GM23338 (cell line): ENCODE results near the gene KIF18B. TPM values are rescaled to one million over a fixed set of nuclear protein-coding genes. Genes with fewer than 3 reads are reported as not detected.

Experiments used
- ATAC-seq: fragments of 200-7000 bp; cut with Tn5 transposase; 3 replicates; pipeline ENCODE4 v1.9.1; 2020
- DNase-seq: peaks from one replicate; pipeline ENCODE4 v3.0.0-alpha.2; 2015; ENCODE audit warnings: low spot score
- H2AFZ ChIP-seq: fragments of 200-600 bp; sonication (generic); 2 replicates; pipeline ENCODE4 v1.8.0; 2016; ENCODE audit warnings: antibody characterized with exemption, mild to moderate bottlenecking, moderate library complexity
- H3F3A ChIP-seq: fragments of 200-600 bp; sonication (generic); replicated peaks from 2 replicates; pipeline ENCODE4 v1.8.0; 2017; ENCODE audit warnings: antibody characterized with exemption, mixed run types, low read depth
- H3K27ac ChIP-seq: fragments of 200-600 bp; sonication (generic); 2 replicates; pipeline ENCODE4 v1.6.1; 2016; ENCODE audit warnings: low read depth
- H3K27me3 ChIP-seq: fragments of 200-600 bp; sonication (generic); 2 replicates; pipeline ENCODE4 v1.8.0; 2016; ENCODE audit warnings: mild to moderate bottlenecking, mixed run types, moderate library complexity; ENCODE audit not compliant: insufficient read depth
- H3K36me3 ChIP-seq: fragments of 200-600 bp; sonication (generic); 2 replicates; pipeline ENCODE4 v1.8.0; 2016; ENCODE audit warnings: mild to moderate bottlenecking; ENCODE audit not compliant: insufficient read depth
- H3K4me1 ChIP-seq: fragments of 200-600 bp; sonication (generic); 2 replicates; pipeline ENCODE4 v1.8.0; 2016; ENCODE audit warnings: mild to moderate bottlenecking, moderate library complexity; ENCODE audit not compliant: insufficient read depth
- H3K4me2 ChIP-seq: fragments of 200-600 bp; sonication (generic); 2 replicates; pipeline ENCODE4 v1.7.1; 2017; ENCODE audit warnings: mixed run types
- H3K4me3 ChIP-seq: fragments of 200-600 bp; sonication (generic); 2 replicates; pipeline ENCODE4 v1.6.1; 2016; ENCODE audit warnings: mixed run types
- H3K79me2 ChIP-seq: fragments of 200-600 bp; sonication (generic); replicated peaks from 2 replicates; pipeline ENCODE4 v1.8.0; 2017; ENCODE audit warnings: mild to moderate bottlenecking; ENCODE audit not compliant: insufficient read depth
- H3K9me2 ChIP-seq: fragments of 200-600 bp; sonication (generic); 2 replicates; pipeline ENCODE4 v1.8.0; 2017; ENCODE audit not compliant: insufficient read depth
- H4K20me1 ChIP-seq: fragments of 200-600 bp; sonication (generic); replicated peaks from 2 replicates; pipeline ENCODE4 v1.8.0; 2017; ENCODE audit warnings: mild to moderate bottlenecking; ENCODE audit not compliant: insufficient read depth
- H3K27ac Mint-ChIP-seq: 2 replicates; pipeline ENCODE4 v1.8.0; 2020; ENCODE audit warnings: inconsistent platforms, mild to moderate bottlenecking, moderate library complexity, mixed read lengths
- H3K27me3 Mint-ChIP-seq: 3 replicates; pipeline ENCODE4 v1.8.0; 2022; ENCODE audit warnings: low read depth, mild to moderate bottlenecking, moderate library complexity, mixed read lengths, inconsistent platforms; ENCODE audit not compliant: insufficient read depth, poor library complexity
- H3K36me3 Mint-ChIP-seq: 3 replicates; pipeline ENCODE4 v1.8.0; 2021; ENCODE audit warnings: low read depth, mild to moderate bottlenecking, inconsistent platforms, moderate library complexity, mixed read lengths
- H3K4me1 Mint-ChIP-seq: 3 replicates; pipeline ENCODE4 v1.8.0; 2020; ENCODE audit warnings: mild to moderate bottlenecking, inconsistent platforms, mixed read lengths
- H3K4me3 Mint-ChIP-seq: 3 replicates; pipeline ENCODE4 v1.8.0; 2021; ENCODE audit warnings: moderate library complexity, mild to moderate bottlenecking, inconsistent platforms, mixed read lengths
- H3K9me3 Mint-ChIP-seq: 3 replicates; pipeline ENCODE4 v1.8.0; 2020; ENCODE audit warnings: moderate library complexity, mild to moderate bottlenecking, inconsistent platforms, mixed read lengths
- CREB1 ChIP-seq: fragments of 250-450 bp; sonication (Bioruptor Pico); IDR thresholded peaks from 2 replicates; pipeline ENCODE4 v1.5.0; 2020; ENCODE audit warnings: low read depth, mild to moderate bottlenecking, moderate library complexity
- EZH2 ChIP-seq: fragments of 200-600 bp; sonication (generic); IDR thresholded peaks from one replicate; pipeline ENCODE4 v1.8.0; 2017; ENCODE audit warnings: antibody characterized with exemption, mild to moderate bottlenecking, low read depth; ENCODE audit not compliant: unreplicated experiment
- EZH2phosphoT487 ChIP-seq: fragments of 200-600 bp; sonication (generic); IDR thresholded peaks from one replicate; pipeline ENCODE4 v1.8.1; 2018; ENCODE audit warnings: antibody characterized with exemption; ENCODE audit not compliant: unreplicated experiment
- JUNB ChIP-seq: IDR thresholded peaks from one replicate; pipeline ENCODE4 v1.6.1; 2016; ENCODE audit warnings: antibody characterized with exemption; ENCODE audit not compliant: unreplicated experiment
- NANOG ChIP-seq: IDR thresholded peaks from 2 replicates; pipeline ENCODE4 v1.6.1; 2016; ENCODE audit warnings: antibody characterized with exemption, borderline replicate concordance
- POLR2AphosphoS5 ChIP-seq: IDR thresholded peaks from 2 replicates; pipeline ENCODE4 v1.6.1; 2016; ENCODE audit warnings: antibody characterized with exemption, low read depth
- REST ChIP-seq: IDR thresholded peaks from one replicate; pipeline ENCODE4 v1.6.1; 2018; ENCODE audit warnings: antibody characterized with exemption; ENCODE audit not compliant: unreplicated experiment
- ZNF114 ChIP-seq: fragments of 250-450 bp; sonication (Bioruptor Pico); IDR thresholded peaks from 2 replicates; pipeline ENCODE4 v1.5.0; 2020; ENCODE audit warnings: mild to moderate bottlenecking, moderate library complexity
- ZNF331 ChIP-seq: fragments of 250-450 bp; sonication (Bioruptor Pico); IDR thresholded peaks from 2 replicates; pipeline ENCODE4 v1.5.0; 2020; ENCODE audit warnings: low read depth, mild to moderate bottlenecking, moderate library complexity
- polyA plus RNA-seq: library from polyadenylated mRNA; unstranded; fragments of >200 nt; fragmentation: Nextera tagmentation; extraction: Ambion mirVana; gene quantifications from 2 replicates; pipeline ENCODE4 v1.2.1, GENCODE V29; 2016
- total RNA-seq: library from RNA; depleted of rRNA; stranded (reverse); fragments of >200 nt; shearing (Covaris generic); gene quantifications from 2 replicates; pipeline ENCODE4 v1.2.3, GENCODE V29; 2014
- TF ChIP-seq, protein P1 (sequence below), 2 experiments: fragments of 200-600 bp in 1 of 2; sonication (generic) in 1 of 2; conservative IDR thresholded peaks; 2 replicates each; pipeline versions ENCODE4 v1.5.1 to v1.6.1; 2016 to 2017; ENCODE audit warnings: antibody characterized with exemption in 2 of 2, low read depth in 2 of 2, mild to moderate bottlenecking in 2 of 2, moderate library complexity in 1 of 2
- TF ChIP-seq, protein P2 (sequence below): IDR thresholded peaks from 2 replicates; pipeline ENCODE4 v1.6.1; 2016; ENCODE audit warnings: antibody characterized with exemption
- TF ChIP-seq, protein P3 (sequence below): fragments of 250-450 bp; sonication (Bioruptor Pico); IDR thresholded peaks from 2 replicates; pipeline ENCODE4 v1.5.0; 2020; ENCODE audit warnings: mild to moderate bottlenecking, moderate library complexity

Gene KIF18B
- total and polyA plus RNA-seq, 2 experiments from 2014 or later, result 14.1 to 28.4 TPM

DNA sequence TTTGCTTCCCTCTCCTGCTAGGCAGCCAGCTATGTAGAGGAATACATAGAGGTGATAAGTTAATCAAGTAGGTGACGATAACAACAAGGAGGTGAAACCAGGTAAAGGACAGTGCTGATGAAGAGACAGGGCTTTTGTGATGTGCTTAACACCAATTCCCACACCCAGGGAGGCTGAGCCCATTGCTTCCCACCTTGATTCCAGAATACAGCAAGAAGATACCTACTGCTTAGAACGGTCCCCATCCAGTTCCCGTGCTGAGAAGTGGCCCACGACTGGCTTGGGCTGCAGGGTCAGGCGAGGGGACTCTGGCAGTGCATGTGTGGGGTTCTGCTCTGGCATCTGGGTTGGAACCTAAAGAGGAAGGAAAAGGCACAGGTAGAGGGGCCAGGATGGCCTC is 16.2 kb downstream of the KIF18B start (continued):
- TF ChIP-seq, protein P1, sequence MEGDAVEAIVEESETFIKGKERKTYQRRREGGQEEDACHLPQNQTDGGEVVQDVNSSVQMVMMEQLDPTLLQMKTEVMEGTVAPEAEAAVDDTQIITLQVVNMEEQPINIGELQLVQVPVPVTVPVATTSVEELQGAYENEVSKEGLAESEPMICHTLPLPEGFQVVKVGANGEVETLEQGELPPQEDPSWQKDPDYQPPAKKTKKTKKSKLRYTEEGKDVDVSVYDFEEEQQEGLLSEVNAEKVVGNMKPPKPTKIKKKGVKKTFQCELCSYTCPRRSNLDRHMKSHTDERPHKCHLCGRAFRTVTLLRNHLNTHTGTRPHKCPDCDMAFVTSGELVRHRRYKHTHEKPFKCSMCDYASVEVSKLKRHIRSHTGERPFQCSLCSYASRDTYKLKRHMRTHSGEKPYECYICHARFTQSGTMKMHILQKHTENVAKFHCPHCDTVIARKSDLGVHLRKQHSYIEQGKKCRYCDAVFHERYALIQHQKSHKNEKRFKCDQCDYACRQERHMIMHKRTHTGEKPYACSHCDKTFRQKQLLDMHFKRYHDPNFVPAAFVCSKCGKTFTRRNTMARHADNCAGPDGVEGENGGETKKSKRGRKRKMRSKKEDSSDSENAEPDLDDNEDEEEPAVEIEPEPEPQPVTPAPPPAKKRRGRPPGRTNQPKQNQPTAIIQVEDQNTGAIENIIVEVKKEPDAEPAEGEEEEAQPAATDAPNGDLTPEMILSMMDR (conservative IDR thresholded peaks at IDR 0.05; ENCODE audit: low read depth in 2 of 2), result no peak
- TF ChIP-seq CREB1 (CRISPR knock-in tag) (no peak), REST (no peak), EZH2 (no peak), POLR2AphosphoS5 (no peak), ZNF114 (CRISPR knock-in tag) (no peak), NANOG (no peak), JUNB (no peak)
- TF ChIP-seq, protein P2, sequence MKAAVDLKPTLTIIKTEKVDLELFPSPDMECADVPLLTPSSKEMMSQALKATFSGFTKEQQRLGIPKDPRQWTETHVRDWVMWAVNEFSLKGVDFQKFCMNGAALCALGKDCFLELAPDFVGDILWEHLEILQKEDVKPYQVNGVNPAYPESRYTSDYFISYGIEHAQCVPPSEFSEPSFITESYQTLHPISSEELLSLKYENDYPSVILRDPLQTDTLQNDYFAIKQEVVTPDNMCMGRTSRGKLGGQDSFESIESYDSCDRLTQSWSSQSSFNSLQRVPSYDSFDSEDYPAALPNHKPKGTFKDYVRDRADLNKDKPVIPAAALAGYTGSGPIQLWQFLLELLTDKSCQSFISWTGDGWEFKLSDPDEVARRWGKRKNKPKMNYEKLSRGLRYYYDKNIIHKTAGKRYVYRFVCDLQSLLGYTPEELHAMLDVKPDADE, result no peak

DNA sequence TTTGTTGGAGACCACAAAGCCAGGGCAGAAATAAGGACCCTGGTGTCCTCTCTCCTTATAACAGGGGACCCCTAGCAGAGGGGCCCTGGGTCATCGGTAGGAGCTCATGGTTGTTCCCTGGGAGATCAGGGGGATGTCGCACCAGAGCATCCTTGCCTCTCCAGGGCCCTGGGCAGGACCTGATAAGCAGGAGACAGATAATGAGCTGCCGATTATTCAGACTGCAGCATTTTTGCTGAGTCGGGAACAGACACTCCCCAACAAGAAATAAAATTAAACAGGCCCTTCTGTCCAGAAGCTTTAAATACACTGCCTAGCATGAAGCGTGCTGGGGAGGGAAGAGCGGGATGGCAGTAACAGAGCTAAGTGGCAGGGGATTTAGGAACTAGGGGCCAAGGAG is 16.9 kb downstream of the KIF18B start:
- Histone ChIP-seq H4K20me1 (peaks cover 3% of the 10 kb centered on the region; the same call in 1 of the 2 replicates), H3K27me3 (no peaks in the 10 kb centered on the region), H3K27ac (no peak overlapping the region), H3K79me2 (no peaks in the 10 kb centered on the region), H3K4me3 (no peak overlapping the region), H3K9me2 (no peaks in the 10 kb centered on the region), H3K4me1 (no peaks in the 10 kb centered on the region), H3K4me2 (no peak overlapping the region), H3K36me3 (peaks cover 41% of the 10 kb centered on the region), H3F3A (0 out of 2 replicates have a peak, but pooled peaks cover 3% of the 10 kb centered on the region), H2AFZ (no peak overlapping the region)
- Mint-ChIP-seq H3K36me3 (peaks cover 86% of the 10 kb centered on the region), H3K27me3 (peaks cover 2% of the 10 kb centered on the region), H3K9me3 (no peaks in the 10 kb centered on the region), H3K4me3 (no peak overlapping the region), H3K27ac (no peak overlapping the region), H3K4me1 (no peaks in the 10 kb centered on the region)
- DNase-seq (no peak), ATAC-seq (no peak)
- no peak for TF ChIP-seq CREB1 (CRISPR knock-in tag)
- TF ChIP-seq, protein P3, sequence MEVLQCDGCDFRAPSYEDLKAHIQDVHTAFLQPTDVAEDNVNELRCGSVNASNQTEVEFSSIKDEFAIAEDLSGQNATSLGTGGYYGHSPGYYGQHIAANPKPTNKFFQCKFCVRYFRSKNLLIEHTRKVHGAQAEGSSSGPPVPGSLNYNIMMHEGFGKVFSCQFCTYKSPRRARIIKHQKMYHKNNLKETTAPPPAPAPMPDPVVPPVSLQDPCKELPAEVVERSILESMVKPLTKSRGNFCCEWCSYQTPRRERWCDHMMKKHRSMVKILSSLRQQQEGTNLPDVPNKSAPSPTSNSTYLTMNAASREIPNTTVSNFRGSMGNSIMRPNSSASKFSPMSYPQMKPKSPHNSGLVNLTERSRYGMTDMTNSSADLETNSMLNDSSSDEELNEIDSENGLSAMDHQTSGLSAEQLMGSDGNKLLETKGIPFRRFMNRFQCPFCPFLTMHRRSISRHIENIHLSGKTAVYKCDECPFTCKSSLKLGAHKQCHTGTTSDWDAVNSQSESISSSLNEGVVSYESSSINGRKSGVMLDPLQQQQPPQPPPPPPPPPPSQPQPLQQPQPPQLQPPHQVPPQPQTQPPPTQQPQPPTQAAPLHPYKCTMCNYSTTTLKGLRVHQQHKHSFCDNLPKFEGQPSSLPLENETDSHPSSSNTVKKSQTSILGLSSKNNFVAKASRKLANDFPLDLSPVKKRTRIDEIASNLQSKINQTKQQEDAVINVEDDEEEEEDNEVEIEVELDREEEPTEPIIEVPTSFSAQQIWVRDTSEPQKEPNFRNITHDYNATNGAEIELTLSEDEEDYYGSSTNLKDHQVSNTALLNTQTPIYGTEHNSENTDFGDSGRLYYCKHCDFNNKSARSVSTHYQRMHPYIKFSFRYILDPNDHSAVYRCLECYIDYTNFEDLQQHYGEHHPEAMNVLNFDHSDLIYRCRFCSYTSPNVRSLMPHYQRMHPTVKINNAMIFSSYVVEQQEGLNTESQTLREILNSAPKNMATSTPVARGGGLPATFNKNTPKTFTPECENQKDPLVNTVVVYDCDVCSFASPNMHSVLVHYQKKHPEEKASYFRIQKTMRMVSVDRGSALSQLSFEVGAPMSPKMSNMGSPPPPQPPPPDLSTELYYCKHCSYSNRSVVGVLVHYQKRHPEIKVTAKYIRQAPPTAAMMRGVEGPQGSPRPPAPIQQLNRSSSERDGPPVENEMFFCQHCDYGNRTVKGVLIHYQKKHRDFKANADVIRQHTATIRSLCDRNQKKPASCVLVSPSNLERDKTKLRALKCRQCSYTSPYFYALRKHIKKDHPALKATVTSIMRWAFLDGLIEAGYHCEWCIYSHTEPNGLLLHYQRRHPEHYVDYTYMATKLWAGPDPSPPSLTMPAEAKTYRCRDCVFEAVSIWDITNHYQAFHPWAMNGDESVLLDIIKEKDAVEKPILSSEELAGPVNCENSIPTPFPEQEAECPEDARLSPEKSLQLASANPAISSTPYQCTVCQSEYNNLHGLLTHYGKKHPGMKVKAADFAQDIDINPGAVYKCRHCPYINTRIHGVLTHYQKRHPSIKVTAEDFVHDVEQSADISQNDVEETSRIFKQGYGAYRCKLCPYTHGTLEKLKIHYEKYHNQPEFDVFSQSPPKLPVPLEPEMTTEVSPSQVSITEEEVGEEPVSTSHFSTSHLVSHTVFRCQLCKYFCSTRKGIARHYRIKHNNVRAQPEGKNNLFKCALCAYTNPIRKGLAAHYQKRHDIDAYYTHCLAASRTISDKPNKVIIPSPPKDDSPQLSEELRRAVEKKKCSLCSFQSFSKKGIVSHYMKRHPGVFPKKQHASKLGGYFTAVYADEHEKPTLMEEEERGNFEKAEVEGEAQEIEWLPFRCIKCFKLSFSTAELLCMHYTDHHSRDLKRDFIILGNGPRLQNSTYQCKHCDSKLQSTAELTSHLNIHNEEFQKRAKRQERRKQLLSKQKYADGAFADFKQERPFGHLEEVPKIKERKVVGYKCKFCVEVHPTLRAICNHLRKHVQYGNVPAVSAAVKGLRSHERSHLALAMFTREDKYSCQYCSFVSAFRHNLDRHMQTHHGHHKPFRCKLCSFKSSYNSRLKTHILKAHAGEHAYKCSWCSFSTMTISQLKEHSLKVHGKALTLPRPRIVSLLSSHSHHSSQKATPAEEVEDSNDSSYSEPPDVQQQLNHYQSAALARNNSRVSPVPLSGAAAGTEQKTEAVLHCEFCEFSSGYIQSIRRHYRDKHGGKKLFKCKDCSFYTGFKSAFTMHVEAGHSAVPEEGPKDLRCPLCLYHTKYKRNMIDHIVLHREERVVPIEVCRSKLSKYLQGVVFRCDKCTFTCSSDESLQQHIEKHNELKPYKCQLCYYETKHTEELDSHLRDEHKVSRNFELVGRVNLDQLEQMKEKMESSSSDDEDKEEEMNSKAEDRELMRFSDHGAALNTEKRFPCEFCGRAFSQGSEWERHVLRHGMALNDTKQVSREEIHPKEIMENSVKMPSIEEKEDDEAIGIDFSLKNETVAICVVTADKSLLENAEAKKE (CRISPR knock-in tag), result no peak
- TF ChIP-seq EZH2, result no peak
- TF ChIP-seq JUNB, result no peak
- TF ChIP-seq ZNF331 (CRISPR knock-in tag), result no peak
- TF ChIP-seq, protein P2, result no peak
- TF ChIP-seq EZH2phosphoT487, result no peak
